Gastrocnemius medialis (tissue), 4 donors: ENCODE measurements around the gene NCAPH2. TPM values are rescaled to one million over a fixed set of nuclear protein-coding genes. Genes with fewer than 3 reads are reported as not detected.
A peak's percentile ranks its signal among the peaks of the same experiment; 100 is the strongest.

Experiments
- ATAC-seq, 2 donors: fragments of 150-250 bp; one replicate each; pipeline ENCODE4 v1.9.1; 2016
- DNase-seq, 2 donors: peaks; one replicate each; pipeline ENCODE4 v3.0.0-alpha.2; 2019
- H3K27ac ChIP-seq, 4 donors: fragments of 200-600 bp; sonication (generic); 1 replicate in 1 of 4; 2 replicates in 3 of 4; pipeline ENCODE4 v1.5.1; 2016 to 2018; ENCODE audit warnings: mild to moderate bottlenecking in 2 of 4, moderate library complexity in 1 of 4
- H3K27me3 ChIP-seq, 3 donors: fragments of 200-600 bp; sonication (generic) in 2 of 3; 1 replicate in 1 of 3; 2 replicates in 2 of 3; pipeline versions ENCODE4 v1.5.1 to v1.6.0; 2016 to 2019; ENCODE audit warnings: mild to moderate bottlenecking in 1 of 3, moderate library complexity in 1 of 3
- H3K36me3 ChIP-seq, 2 donors: fragments of 200-600 bp; sonication (generic) in 1 of 2; one replicate each; pipeline ENCODE4 v1.5.1; 2017 to 2018
- H3K4me1 ChIP-seq, 2 donors: fragments of 200-600 bp; sonication (generic) in 1 of 2; one replicate each; pipeline ENCODE4 v1.5.1; 2016 to 2017; ENCODE audit warnings: mild to moderate bottlenecking in 2 of 2
- H3K4me3 ChIP-seq, 4 donors: fragments of 200-600 bp; sonication (generic) in 3 of 4; 1 replicate in 1 of 4; 2 replicates in 3 of 4; pipeline ENCODE4 v1.5.1; 2016 to 2019; ENCODE audit warnings: mild to moderate bottlenecking in 2 of 4
- H3K9me3 ChIP-seq, 3 donors: fragments of 200-600 bp; sonication (generic) in 2 of 3; 1 replicate in 1 of 3; 2 replicates in 2 of 3; pipeline ENCODE4 v1.5.1; 2016 to 2019
- POLR2A ChIP-seq, 2 donors: fragments of 450-650 bp; IDR thresholded peaks; one replicate each; pipeline ENCODE4 v1.6.1; 2017; ENCODE audit warnings: antibody characterized with exemption in 2 of 2, mild to moderate bottlenecking in 2 of 2, moderate library complexity in 2 of 2
- in situ Hi-C, 4 donors: fragments of 200-750 bp; cut with MboI; loops; one replicate each; pipeline versions ENCODE4 v1.15.0 to v1.8.0; 2017; ENCODE audit warnings: low sequenced_read_pairs in 4 of 4
- intact Hi-C: fragments of 100-400 bp; cut with DNase I; formaldehyde crosslinking; loops from one replicate; pipeline ENCODE4 v1.15.1; 2023; ENCODE audit warnings: low total_unique reads
- total RNA-seq, 4 donors: library from RNA; depleted of rRNA; stranded (reverse); fragments of >200 nt; gene quantifications; one replicate each; pipeline versions ENCODE4 v1.1.0 to v1.2.3, GENCODE V29; 2016
- TF ChIP-seq, protein P1 (sequence below), 5 experiments: fragments of 450-650 bp in 3 of 5; fragments of 200-600 bp in 2 of 5; sonication (generic) in 2 of 5; IDR thresholded peaks in 4 of 5; conservative IDR thresholded peaks in 1 of 5; 1 replicate in 4 of 5; 2 replicates in 1 of 5; pipeline ENCODE4 v1.5.1; 2016 to 2019; ENCODE audit warnings: antibody characterized with exemption in 5 of 5, mild to moderate bottlenecking in 3 of 5, moderate library complexity in 3 of 5

NCAPH2 gene
- total RNA-seq, 4 donors from 2014 or later: 19.0 to 29.3 (median 23.4) TPM

DNA sequence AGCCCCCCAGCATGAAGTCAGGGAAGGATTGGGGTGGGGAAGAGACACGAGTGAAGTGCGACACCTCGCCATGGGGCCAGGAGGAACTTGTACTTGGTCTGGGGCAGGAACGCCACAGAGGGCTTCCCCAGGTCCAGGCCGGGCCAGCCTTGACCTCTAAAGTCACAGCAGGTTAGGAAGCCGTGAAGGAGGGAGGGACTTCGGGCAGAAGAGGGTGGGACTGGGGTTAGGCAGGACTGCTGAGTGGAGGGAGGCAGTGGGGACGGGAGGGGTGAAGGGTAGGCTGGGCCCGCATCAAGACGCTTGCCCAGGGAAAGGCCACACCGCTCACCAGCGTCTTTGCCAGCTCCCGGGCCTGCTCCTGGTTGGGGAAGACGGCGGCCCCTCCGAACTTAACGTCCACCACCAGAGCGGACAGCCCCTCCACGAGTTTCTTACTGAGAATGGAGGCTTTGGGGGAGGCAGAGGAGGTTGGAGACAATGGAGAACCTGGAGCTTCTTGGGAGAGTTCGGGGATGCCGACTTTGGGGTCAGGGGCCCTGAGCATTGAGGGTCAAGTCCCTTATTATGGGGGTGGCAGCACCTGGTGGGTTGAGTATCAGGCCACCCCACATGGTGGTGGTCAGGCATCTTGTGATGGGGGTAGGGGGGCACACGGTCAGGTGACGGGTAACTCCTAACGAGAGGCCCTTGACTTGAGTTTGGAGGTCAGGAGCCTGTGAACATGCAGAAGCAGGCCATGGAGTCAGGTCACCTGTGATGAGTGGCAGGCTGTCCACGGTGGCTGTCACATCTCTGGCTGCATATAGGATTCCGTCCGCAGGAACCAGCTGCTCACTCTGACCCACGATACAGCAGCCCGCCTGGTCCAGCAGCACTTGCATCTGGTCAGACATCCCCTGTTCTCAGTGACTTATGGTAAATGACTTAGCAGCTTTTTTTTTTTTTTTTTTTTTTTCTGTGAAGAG is 19.1 kb downstream of the NCAPH2 start:
- no peaks in the 10 kb centered on the region for H3K9me3 ChIP-seq
- H3K27ac ChIP-seq: peak overlapping the region; percentile 84 to 92 (median 88)
- TF ChIP-seq, protein P1, sequence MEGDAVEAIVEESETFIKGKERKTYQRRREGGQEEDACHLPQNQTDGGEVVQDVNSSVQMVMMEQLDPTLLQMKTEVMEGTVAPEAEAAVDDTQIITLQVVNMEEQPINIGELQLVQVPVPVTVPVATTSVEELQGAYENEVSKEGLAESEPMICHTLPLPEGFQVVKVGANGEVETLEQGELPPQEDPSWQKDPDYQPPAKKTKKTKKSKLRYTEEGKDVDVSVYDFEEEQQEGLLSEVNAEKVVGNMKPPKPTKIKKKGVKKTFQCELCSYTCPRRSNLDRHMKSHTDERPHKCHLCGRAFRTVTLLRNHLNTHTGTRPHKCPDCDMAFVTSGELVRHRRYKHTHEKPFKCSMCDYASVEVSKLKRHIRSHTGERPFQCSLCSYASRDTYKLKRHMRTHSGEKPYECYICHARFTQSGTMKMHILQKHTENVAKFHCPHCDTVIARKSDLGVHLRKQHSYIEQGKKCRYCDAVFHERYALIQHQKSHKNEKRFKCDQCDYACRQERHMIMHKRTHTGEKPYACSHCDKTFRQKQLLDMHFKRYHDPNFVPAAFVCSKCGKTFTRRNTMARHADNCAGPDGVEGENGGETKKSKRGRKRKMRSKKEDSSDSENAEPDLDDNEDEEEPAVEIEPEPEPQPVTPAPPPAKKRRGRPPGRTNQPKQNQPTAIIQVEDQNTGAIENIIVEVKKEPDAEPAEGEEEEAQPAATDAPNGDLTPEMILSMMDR (IDR thresholded peaks at IDR 0.05 in 4 of 5, conservative IDR thresholded peaks at IDR 0.05 in 1 of 5): no peak
- no peak for TF ChIP-seq POLR2A (IDR thresholded peaks at IDR 0.05)
- H3K36me3 ChIP-seq: peaks cover 0 to 18% of the 10 kb centered on the region in 2 donors
- peak in 1 of 2 donors; percentile 45 for DNase-seq
- in situ Hi-C loops (no loop called here), intact Hi-C loops (loop anchor here (5.0 kb wide), 1 partner anchor 100 kb away; the partner anchor contains the start of gene ARSA)
- H3K27me3 ChIP-seq: peaks cover 23 to 36% (median 34%) of the 10 kb centered on the region in 3 donors
- H3K4me3 ChIP-seq: peak overlapping the region; percentile 68 to 91 (median 83)
- ATAC-seq: no peak
- peaks cover 15 to 26% of the 10 kb centered on the region in 2 donors for H3K4me1 ChIP-seq

DNA sequence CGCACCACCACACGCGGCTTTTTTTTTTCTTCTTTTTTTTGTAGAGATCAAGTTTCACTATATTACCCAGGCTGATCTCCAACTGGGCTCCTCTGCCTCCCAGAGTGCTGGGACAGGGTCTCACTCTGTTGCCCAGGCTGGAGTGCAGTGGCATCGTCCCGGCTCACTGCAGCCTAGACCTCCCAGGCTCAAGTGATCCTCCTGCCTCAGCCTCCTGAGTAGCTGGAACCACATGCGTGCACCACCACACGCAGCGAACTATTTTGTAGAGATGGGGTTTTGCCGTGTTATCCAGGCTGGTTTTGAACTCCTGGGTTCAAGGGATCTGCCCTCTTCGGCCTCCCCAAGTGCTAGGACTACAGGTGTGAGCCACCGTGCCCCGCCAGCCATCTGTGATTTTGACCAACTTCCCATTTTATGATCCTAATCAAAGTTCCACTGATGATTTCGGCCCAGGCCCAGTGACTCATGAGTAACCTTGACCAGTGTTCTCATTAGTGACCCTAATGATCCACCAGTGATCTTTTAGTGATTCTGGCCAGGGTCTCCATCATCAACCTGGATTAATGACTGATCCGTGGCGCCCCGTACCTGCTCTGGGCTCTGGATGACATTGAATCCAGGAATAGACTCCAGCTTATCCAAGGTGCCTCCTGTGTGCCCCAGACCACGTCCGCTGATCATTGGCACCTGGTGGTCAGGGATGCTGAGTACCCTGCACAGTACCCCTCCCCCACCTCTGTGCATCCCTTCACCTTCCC is 20.1 kb downstream of the NCAPH2 start:
- in situ Hi-C loops (no loop called here), intact Hi-C loops (loop anchor here (5.0 kb wide), 1 partner anchor 99 kb away; the partner anchor contains the start of gene ARSA)
- peaks cover 0 to 8% of the 10 kb centered on the region in 2 donors for H3K36me3 ChIP-seq
- H3K27ac ChIP-seq: peak overlapping the region in 2 of 4 donors; percentile 8 to 79
- peaks cover 20 to 30% of the 10 kb centered on the region in 2 donors for H3K4me1 ChIP-seq
- ATAC-seq (no peak), DNase-seq (no peak)
- no peak overlapping the region for H3K4me3 ChIP-seq
- no peaks in the 10 kb centered on the region for H3K9me3 ChIP-seq
- peaks cover 29 to 42% (median 41%) of the 10 kb centered on the region in 3 donors for H3K27me3 ChIP-seq
- TF ChIP-seq POLR2A (IDR thresholded peaks at IDR 0.05): no peak

DNA sequence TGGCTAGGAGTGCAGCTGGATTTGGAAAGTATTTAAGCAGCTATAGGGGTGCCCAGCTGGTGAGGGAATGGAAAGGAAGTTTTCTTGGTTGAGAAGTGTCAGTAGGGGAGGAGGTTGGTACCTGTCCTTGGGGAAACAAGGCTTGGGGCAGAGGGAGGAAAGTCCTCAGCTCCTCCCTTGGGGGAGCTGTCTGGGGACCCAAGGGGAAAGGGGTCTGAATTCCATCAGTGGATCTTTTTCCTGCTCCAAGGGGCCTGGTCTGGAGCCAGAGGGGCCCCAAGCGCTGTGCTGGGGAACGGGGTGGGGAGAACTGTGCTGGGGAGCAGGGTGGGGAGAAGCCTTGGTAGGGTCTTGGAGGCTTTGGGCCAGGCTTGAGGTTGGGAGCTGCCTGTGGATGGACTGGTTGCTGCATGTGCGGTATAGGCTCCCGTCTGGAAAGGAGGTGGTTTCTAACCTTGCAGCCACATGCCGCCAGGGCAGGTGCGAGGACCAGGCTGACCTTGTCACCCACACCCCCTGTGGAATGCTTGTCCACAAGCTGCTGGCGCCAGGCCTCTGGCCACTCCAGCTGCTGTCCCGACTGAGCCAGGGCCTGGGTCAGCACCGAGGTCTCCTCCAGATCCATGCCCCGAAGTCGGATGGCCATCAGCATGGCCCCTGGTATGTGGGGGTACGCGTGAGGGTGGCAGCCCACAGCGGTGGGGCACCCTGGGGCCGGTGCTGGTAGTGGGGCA is 20.8 kb downstream of the NCAPH2 start:
- peaks cover 0 to under 1% of the 10 kb centered on the region in 2 donors for H3K36me3 ChIP-seq
- no peak for ATAC-seq
- no peaks in the 10 kb centered on the region for H3K9me3 ChIP-seq
- no peak for DNase-seq
- peaks cover 35 to 49% (median 42%) of the 10 kb centered on the region in 3 donors for H3K27me3 ChIP-seq
- no peak for TF ChIP-seq POLR2A (IDR thresholded peaks at IDR 0.05)
- TF ChIP-seq, protein P1 (IDR thresholded peaks at IDR 0.05 in 4 of 5, conservative IDR thresholded peaks at IDR 0.05 in 1 of 5): no peak
- peaks cover 20 to 30% of the 10 kb centered on the region in 2 donors for H3K4me1 ChIP-seq
- in situ Hi-C loops: no loop called here
- H3K4me3 ChIP-seq: peak overlapping the region; percentile 54 to 70 (median 58)
- peak overlapping the region; percentile 79 to 86 (median 82) for H3K27ac ChIP-seq
- intact Hi-C loops: loop anchor here (5.0 kb wide), 1 partner anchor 98 kb away; the partner anchor contains the start of gene ARSA

DNA sequence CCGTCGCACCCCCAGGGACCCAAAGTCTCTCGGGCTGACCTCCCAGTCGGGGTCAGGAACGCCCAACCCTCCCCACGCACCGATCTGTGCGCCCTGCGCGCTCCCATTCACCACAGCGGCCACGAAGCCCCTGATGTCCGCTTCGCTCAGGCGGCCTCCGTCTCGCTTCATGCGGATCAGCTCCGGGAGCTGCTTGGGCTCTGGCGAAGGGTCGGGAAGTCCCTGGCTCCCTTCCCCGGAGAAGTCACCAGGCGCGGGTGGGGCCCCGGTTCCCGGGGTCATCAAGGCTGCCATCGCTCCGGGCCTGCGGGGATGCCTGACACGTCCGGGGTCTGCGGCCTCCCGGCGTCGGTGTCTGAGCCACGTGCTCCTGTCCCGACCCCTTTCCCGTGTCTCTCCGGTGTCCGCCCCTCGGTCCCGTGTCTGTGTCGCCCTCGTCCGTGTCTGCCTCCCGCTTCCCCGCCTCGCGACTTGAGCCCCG is 21.4 kb downstream of the NCAPH2 start:
- intact Hi-C loops: loop anchor here (5.0 kb wide), 1 partner anchor 98 kb away; the partner anchor contains the start of gene ARSA
- no peak for TF ChIP-seq POLR2A (IDR thresholded peaks at IDR 0.05)
- TF ChIP-seq, protein P1 (IDR thresholded peaks at IDR 0.05 in 4 of 5, conservative IDR thresholded peaks at IDR 0.05 in 1 of 5): no peak
- Histone ChIP-seq H3K27me3 (peaks cover 41 to 50% (median 48%) of the 10 kb centered on the region in 3 donors), H3K27ac (peak overlapping the region; percentile 79 to 86 (median 82)), H3K4me1 (peaks cover 18 to 25% of the 10 kb centered on the region in 2 donors), H3K4me3 (peak overlapping the region; percentile 54 to 70 (median 58)), H3K36me3 (no peaks in the 10 kb centered on the region), H3K9me3 (no peaks in the 10 kb centered on the region)
- in situ Hi-C loops: no loop called here
- ATAC-seq (no peak), DNase-seq (no peak)
